GM12878 (cell line): ENCODE measurements around the gene HSPB8. TPM values are rescaled to one million over a fixed set of nuclear protein-coding genes. Genes with fewer than 3 reads are reported as not detected.

Experiments
- ATAC-seq: fragments of 200-7000 bp; cut with Tn5 transposase; 3 replicates; pipeline ENCODE4 v1.9.1; 2020; ENCODE audit warnings: mild to moderate bottlenecking, moderate library complexity
- BruUV-seq: library from RNA; stranded (reverse); fragments of 400-500 nt; replicated peaks from 2 replicates; lab custom pipeline; 2021; lab: Mats Ljungman, UMichigan
- CTCF ChIA-PET: fragments of 300-600 bp; sonication (Branson Sonifier 250); formaldehyde crosslinking; extraction: SDS; loops from one replicate; lab custom pipeline; 2021; ENCODE audit warnings: inconsistent platforms; lab: Yijun Ruan, JAX
- POLR2A ChIA-PET: fragments of 350-600 bp; formaldehyde crosslinking; extraction: SDS; loops from one replicate; lab custom pipeline; 2021; ENCODE audit warnings: inconsistent platforms; lab: Charles Lee
- RAD21 ChIA-PET: fragments of 300-600 bp; sonication (Branson Sonifier 250); formaldehyde crosslinking; loops from one replicate; lab custom pipeline; 2023; ENCODE audit warnings: antibody characterized with exemption; ENCODE audit not compliant: unreplicated experiment; lab: Charles Lee
- SMC1A ChIA-PET: fragments of 300-600 bp; sonication (Branson Sonifier 250); formaldehyde crosslinking; loops from one replicate; lab custom pipeline; 2023; ENCODE audit not compliant: unreplicated experiment, uncharacterized antibody; lab: Charles Lee
- DNase-seq: peaks from one replicate; pipeline ENCODE4 v3.0.0-alpha.2; 2011; ENCODE audit warnings: low read depth, low spot score
- FAIRE-seq: peaks from 3 replicates; lab custom pipeline; 2011; peaks lifted over from hg19 to GRCh38; lab: Jason Lieb, UNC
- H2AFZ ChIP-seq: 2 replicates; pipeline ENCODE4 v1.6.0; 2011; ENCODE audit warnings: low read depth, low read length, control low read depth; ENCODE audit not compliant: control insufficient read depth
- H3K27ac ChIP-seq: 2 replicates; pipeline ENCODE4 v1.5.1; 2011; ENCODE audit warnings: control low read depth; ENCODE audit not compliant: control insufficient read depth, insufficient read depth
- H3K27me3 ChIP-seq, 2 experiments: replicated peaks in 1 of 2; 2 replicates each; pipeline versions ENCODE4 v1.6.0 to v1.6.1; 2011; ENCODE audit warnings: low read length in 1 of 2; ENCODE audit not compliant: control insufficient read depth in 2 of 2, insufficient read depth in 2 of 2
- H3K36me3 ChIP-seq, 2 experiments: 2 replicates each; pipeline ENCODE4 v1.5.1; 2011; ENCODE audit warnings: low read length in 1 of 2; ENCODE audit not compliant: control insufficient read depth in 2 of 2, insufficient read depth in 2 of 2
- H3K4me1 ChIP-seq: 2 replicates; pipeline ENCODE4 v1.6.1; 2011; ENCODE audit warnings: mild to moderate bottlenecking, low read length, moderate library complexity, mixed read lengths; ENCODE audit not compliant: control insufficient read depth, insufficient read depth
- H3K4me2 ChIP-seq: 2 replicates; pipeline ENCODE4 v1.6.0; 2011; ENCODE audit warnings: control low read depth; ENCODE audit not compliant: control insufficient read depth, insufficient read depth
- H3K4me3 ChIP-seq: fragments of 200-600 bp; sonication (generic); 2 replicates; pipeline ENCODE4 v1.5.1; 2016
- H3K79me2 ChIP-seq: 2 replicates; pipeline ENCODE4 v1.6.0; 2011; ENCODE audit warnings: low read length; ENCODE audit not compliant: control insufficient read depth, insufficient read depth
- H3K9ac ChIP-seq: 2 replicates; pipeline ENCODE4 v1.8.0; 2011; ENCODE audit warnings: low read length, control low read depth, mixed read lengths; ENCODE audit not compliant: control insufficient read depth, insufficient read depth
- H3K9me3 ChIP-seq: replicated peaks from 3 replicates; pipeline ENCODE4 v1.5.1; 2011; ENCODE audit warnings: mild to moderate bottlenecking, low read length; ENCODE audit not compliant: control insufficient read depth, insufficient read depth
- H4K20me1 ChIP-seq: 2 replicates; pipeline ENCODE4 v1.6.0; 2011; ENCODE audit not compliant: control insufficient read depth, insufficient read depth
- DPF2 ChIP-seq: fragments of 450-650 bp; IDR thresholded peaks from 2 replicates; pipeline ENCODE4 v1.6.1; 2017; ENCODE audit warnings: mild to moderate bottlenecking
- JUND ChIP-seq: IDR thresholded peaks from 2 replicates; pipeline ENCODE4 v1.6.1; 2012; ENCODE audit warnings: low read depth, mild to moderate bottlenecking, low read length, improper control_type of control experiment, moderate library complexity
- NRF1 ChIP-seq: conservative IDR thresholded peaks from 2 replicates; pipeline ENCODE4 v1.6.1; 2011; ENCODE audit warnings: mild to moderate bottlenecking, low read depth, low read length, improper control_type of control experiment
- RAD21 ChIP-seq: IDR thresholded peaks from 2 replicates; pipeline ENCODE4 v1.6.1; 2011; ENCODE audit warnings: mild to moderate bottlenecking, low read depth, low read length, moderate library complexity; ENCODE audit not compliant: insufficient read depth
- RELA ChIP-seq: fragments of 450-650 bp; IDR thresholded peaks from 2 replicates; pipeline ENCODE4 v1.8.0; 2014; ENCODE audit warnings: borderline replicate concordance; ENCODE audit not compliant: partially characterized antibody
- STAT3 ChIP-seq: IDR thresholded peaks from 2 replicates; pipeline ENCODE4 v1.6.1; 2011; ENCODE audit warnings: low read depth, low read length, improper control_type of control experiment
- TCF12 ChIP-seq: IDR thresholded peaks from 2 replicates; pipeline ENCODE4 v1.6.1; 2011; ENCODE audit warnings: low read depth, mild to moderate bottlenecking, low read length
- TCF7 ChIP-seq: IDR thresholded peaks from 2 replicates; pipeline ENCODE4 v1.6.1; 2014; ENCODE audit warnings: antibody characterized with exemption, borderline replicate concordance
- YBX1 ChIP-seq: fragments of 450-650 bp; IDR thresholded peaks from 2 replicates; pipeline ENCODE4 v1.6.1; 2016; ENCODE audit warnings: antibody characterized with exemption
- ZNF207 ChIP-seq: fragments of 450-650 bp; IDR thresholded peaks from 2 replicates; pipeline ENCODE4 v1.6.1; 2014; ENCODE audit warnings: antibody characterized with exemption, mild to moderate bottlenecking, borderline replicate concordance
- ZNF24 ChIP-seq: fragments of 450-650 bp; IDR thresholded peaks from 2 replicates; pipeline ENCODE4 v1.6.1; 2017; ENCODE audit warnings: antibody characterized with exemption, mild to moderate bottlenecking
- WGBS: methylation state at CpG from one replicate; pipeline ENCODE4 v1.1.6; 2016; ENCODE audit warnings: low lambda C conversion rate; ENCODE audit not compliant: insufficient replicate concordance, insufficient coverage; ENCODE audit errors: missing lambda C conversion rate; 5-methylcytosine and 5-hydroxymethylcytosine counted together
- in situ Hi-C: fragments of 300-500 bp; cut with MboI; formaldehyde crosslinking; loops from 9 replicates; pipeline ENCODE4 v1.14.3; 2018; ENCODE audit warnings: mixed read lengths
- intact Hi-C: fragments of 100-400 bp; cut with micrococcal nuclease; formaldehyde crosslinking; loops from one replicate; pipeline ENCODE4 v1.14.2; 2022; ENCODE audit not compliant: unreplicated experiment
- polyA plus RNA-seq, 11 experiments: library from polyadenylated mRNA; depleted of rRNA in 4 of 11; unstranded in 6 of 11; stranded (reverse) in 5 of 11; fragments of >200 nt; fragmentation: Nextera tagmentation in 4 of 11; fragmentation: Illumina TruSeq in 1 of 11; extraction: Ambion mirVana in 4 of 11; extraction: Trizol in 1 of 11; gene quantifications; 1 replicate in 1 of 11; 2 replicates in 10 of 11; pipeline versions ENCODE4 v1.2.1 to v1.2.3, GENCODE V29; 2011 to 2016; ENCODE audit warnings: inconsistent platforms in 2 of 11, missing spikeins in 2 of 11, low read depth in 1 of 11
- total RNA-seq, 4 experiments: library from RNA; depleted of rRNA in 3 of 4; stranded (reverse); fragments of >200 nt in 3 of 4; fragmentation: Illumina TruSeq in 1 of 4; extraction: Trizol in 1 of 4; gene quantifications; 2 replicates each; pipeline versions ENCODE4 v1.2.1 to v1.2.3, GENCODE V29; 2013 to 2021
- TF ChIP-seq, protein P1 (sequence below): IDR thresholded peaks from 2 replicates; pipeline ENCODE4 v1.6.1; 2011; ENCODE audit warnings: mild to moderate bottlenecking, low read depth, low read length, moderate library complexity; ENCODE audit not compliant: insufficient replicate concordance
- TF ChIP-seq, protein P2 (sequence below): fragments of 450-650 bp; IDR thresholded peaks from 2 replicates; pipeline ENCODE4 v1.6.1; 2018; ENCODE audit warnings: borderline replicate concordance, mild to moderate bottlenecking; ENCODE audit not compliant: partially characterized antibody
- TF ChIP-seq, protein P3 (sequence below): IDR thresholded peaks from 2 replicates; pipeline ENCODE4 v1.6.1; 2012; ENCODE audit warnings: low read depth, low read length, improper control_type of control experiment

The HSPB8 gene
- total and polyA plus RNA-seq, 10 of the 15 experiments (the other 5 are each of a cell fraction or from before 2014, with no cell fraction given) = 0.10 TPM; not detected in 9

DNA sequence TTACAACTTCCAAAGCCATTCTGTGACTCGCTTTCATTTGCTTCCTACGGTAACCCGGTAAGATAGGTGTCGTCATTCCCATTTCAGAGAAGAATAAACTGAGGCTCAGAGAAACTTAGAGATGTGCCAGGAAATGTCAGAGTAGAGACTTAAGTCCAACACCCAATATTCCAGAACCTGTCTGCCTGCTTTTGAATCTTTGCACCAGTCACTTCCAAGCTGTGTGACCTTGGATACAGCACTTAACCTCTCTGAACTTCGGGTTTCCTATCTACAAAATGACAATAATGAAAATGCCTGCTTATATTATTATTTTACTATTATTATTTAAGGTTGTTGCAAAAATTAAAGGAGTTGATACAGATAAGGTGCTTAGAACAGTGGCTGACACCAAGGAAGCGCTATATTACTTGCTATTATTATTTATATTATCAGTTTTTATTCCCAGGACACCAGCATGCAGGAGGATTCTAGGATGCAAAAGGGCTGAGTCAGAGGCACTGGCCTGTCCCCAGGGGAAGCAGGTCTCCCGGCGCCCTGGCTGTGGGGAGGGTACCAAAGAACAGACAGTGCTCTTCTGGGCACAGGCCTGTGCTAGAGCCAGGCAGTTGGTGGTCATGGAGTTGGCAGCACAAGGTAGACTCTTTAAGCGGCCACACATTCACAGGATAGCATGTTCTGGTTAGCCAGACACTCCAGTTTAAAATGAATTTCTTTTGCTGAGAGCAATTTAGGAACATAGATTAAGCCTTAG is 5.4 kb downstream of the HSPB8 start:
- Histone ChIP-seq H3K4me3 (no peak overlapping the region), H4K20me1 (no peaks in the 10 kb centered on the region), H3K9ac (no peak overlapping the region), H3K79me2 (no peaks in the 10 kb centered on the region), H3K36me3 (no peaks in the 10 kb centered on the region), H3K27ac (no peak overlapping the region), H2AFZ (no peak overlapping the region), H3K4me2 (no peak overlapping the region), H3K4me1 (no peaks in the 10 kb centered on the region), H3K9me3 (no peaks in the 10 kb centered on the region), H3K27me3 (peaks cover 0 to under 1% of the 10 kb centered on the region in 2 experiments; a peak in 1 of 4 replicates)
- ATAC-seq (no peak), FAIRE-seq (no peak), DNase-seq (no peak)
- in situ Hi-C loops (no loop called here), intact Hi-C loops (no loop called here)
- SMC1A ChIA-PET = no interaction called here
- BruUV-seq = no TSS peak
- TF ChIP-seq TCF12 (no peak), NRF1 (no peak)
- RAD21 ChIA-PET = no interaction called here
- POLR2A ChIA-PET = no interaction called here
- 46% methylated on average over 9 of the region's 9 CpGs for whole genome bisulfite sequencing
- CTCF ChIA-PET = no interaction called here

DNA sequence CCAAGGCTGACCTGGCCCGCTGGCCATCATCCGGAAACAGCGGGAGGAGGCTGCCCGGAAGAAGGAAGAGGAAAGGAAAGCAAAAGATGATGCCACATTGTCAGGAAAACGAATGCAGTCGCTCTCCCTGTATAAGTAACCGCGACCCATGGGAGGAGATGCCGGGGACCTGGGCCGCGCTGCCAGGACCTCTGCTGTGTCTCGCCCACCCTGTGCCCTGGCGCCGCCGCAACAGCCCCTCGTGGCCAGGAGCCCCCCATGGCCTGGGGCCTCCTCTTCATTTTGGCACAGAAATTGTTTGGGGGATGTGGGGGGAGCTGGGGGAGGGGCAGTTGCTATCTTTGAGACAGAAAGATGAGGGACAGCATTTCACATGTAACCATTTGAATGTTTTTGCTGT is 16.5 kb downstream of the HSPB8 start:
- Histone ChIP-seq H3K4me3 (no peak overlapping the region), H3K9me3 (no peaks in the 10 kb centered on the region), H4K20me1 (no peaks in the 10 kb centered on the region), H3K9ac (no peak overlapping the region), H2AFZ (no peak overlapping the region), H3K27ac (no peak overlapping the region), H3K36me3 (no peaks in the 10 kb centered on the region), H3K27me3 (no peaks in the 10 kb centered on the region), H3K4me2 (no peak overlapping the region), H3K4me1 (no peaks in the 10 kb centered on the region), H3K79me2 (no peaks in the 10 kb centered on the region)
- intact Hi-C loops = no loop called here
- ChIA-PET SMC1A (no interaction called here), POLR2A (no interaction called here), CTCF (no interaction called here), RAD21 (no interaction called here)
- in situ Hi-C loops = no loop called here
- DNase-seq (no peak), FAIRE-seq (no peak), ATAC-seq (no peak)
- no TSS peak for BruUV-seq
- 58% methylated on average over 16 of the region's 16 CpGs for WGBS
- TF ChIP-seq TCF7 = no peak
- no peak for TF ChIP-seq DPF2
- no peak for TF ChIP-seq RAD21
- TF ChIP-seq, protein P1, sequence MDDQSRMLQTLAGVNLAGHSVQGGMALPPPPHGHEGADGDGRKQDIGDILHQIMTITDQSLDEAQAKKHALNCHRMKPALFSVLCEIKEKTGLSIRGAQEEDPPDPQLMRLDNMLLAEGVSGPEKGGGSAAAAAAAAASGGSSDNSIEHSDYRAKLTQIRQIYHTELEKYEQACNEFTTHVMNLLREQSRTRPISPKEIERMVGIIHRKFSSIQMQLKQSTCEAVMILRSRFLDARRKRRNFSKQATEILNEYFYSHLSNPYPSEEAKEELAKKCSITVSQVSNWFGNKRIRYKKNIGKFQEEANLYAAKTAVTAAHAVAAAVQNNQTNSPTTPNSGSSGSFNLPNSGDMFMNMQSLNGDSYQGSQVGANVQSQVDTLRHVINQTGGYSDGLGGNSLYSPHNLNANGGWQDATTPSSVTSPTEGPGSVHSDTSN = no peak
- TF ChIP-seq, protein P2, sequence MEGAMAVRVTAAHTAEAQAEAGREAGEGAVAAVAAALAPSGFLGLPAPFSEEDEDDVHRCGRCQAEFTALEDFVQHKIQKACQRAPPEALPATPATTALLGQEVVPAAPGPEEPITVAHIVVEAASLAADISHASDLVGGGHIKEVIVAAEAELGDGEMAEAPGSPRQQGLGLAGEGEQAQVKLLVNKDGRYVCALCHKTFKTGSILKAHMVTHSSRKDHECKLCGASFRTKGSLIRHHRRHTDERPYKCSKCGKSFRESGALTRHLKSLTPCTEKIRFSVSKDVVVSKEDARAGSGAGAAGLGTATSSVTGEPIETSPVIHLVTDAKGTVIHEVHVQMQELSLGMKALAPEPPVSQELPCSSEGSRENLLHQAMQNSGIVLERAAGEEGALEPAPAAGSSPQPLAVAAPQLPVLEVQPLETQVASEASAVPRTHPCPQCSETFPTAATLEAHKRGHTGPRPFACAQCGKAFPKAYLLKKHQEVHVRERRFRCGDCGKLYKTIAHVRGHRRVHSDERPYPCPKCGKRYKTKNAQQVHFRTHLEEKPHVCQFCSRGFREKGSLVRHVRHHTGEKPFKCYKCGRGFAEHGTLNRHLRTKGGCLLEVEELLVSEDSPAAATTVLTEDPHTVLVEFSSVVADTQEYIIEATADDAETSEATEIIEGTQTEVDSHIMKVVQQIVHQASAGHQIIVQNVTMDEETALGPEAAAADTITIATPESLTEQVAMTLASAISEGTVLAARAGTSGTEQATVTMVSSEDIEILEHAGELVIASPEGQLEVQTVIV = no peak
- no peak for TF ChIP-seq STAT3
- TF ChIP-seq, protein P3, sequence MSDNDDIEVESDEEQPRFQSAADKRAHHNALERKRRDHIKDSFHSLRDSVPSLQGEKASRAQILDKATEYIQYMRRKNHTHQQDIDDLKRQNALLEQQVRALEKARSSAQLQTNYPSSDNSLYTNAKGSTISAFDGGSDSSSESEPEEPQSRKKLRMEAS = no peak
- no peak for TF ChIP-seq JUND
- TF ChIP-seq ZNF207 = no peak
- TF ChIP-seq RELA = no peak
- no peak for TF ChIP-seq YBX1
- TF ChIP-seq ZNF24 = no peak
